Tibial nerve (tissue), 3 donors: ENCODE results near the gene TMEM109.

Source experiments
- POLR2A ChIP-seq, 2 donors: fragments of 450-650 bp; IDR thresholded peaks; one replicate each; pipeline ENCODE4 v1.6.1; 2017; ENCODE audit warnings: antibody characterized with exemption in 2 of 2, mild to moderate bottlenecking in 2 of 2, moderate library complexity in 2 of 2
- TF ChIP-seq, protein P1 (sequence below), 5 experiments: fragments of 200-600 bp in 3 of 5; fragments of 450-650 bp in 2 of 5; sonication (generic) in 3 of 5; IDR thresholded peaks; one replicate each; pipeline ENCODE4 v1.5.1; 2016 to 2019; ENCODE audit warnings: antibody characterized with exemption in 5 of 5, mild to moderate bottlenecking in 3 of 5, moderate library complexity in 2 of 5

DNA sequence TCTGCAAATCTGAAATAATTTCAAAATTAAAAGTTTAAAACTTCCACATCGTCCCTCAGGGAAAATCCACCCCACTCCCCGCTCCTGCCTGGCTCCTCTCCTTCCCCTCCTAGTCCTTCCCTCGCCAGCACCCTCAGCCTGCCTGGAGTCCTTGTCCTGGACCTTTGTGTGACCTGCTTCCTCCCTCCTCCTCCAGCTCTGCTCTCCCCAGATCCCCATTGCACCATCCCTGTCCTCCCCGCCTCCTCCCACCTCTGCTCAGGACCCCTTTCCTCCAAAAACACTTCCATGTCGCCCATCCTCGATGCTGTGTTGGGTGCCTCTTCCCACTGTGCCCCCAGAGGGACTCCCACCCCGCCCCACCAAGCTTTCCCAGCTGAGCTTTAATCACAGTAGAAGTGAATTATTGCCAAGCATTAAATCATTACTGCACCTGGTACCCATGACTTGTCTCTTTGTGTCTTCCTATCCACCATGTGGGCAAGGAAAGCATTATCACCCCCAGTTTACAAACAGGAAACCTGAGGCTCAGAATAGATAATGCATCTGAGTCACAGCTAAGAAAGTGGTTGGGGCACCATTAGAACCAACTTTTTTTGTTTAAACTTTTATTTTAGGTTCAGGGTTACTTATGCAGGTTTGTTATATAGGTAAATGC, 49.0 kb upstream of the TMEM109 start:
- TF ChIP-seq, protein P1, sequence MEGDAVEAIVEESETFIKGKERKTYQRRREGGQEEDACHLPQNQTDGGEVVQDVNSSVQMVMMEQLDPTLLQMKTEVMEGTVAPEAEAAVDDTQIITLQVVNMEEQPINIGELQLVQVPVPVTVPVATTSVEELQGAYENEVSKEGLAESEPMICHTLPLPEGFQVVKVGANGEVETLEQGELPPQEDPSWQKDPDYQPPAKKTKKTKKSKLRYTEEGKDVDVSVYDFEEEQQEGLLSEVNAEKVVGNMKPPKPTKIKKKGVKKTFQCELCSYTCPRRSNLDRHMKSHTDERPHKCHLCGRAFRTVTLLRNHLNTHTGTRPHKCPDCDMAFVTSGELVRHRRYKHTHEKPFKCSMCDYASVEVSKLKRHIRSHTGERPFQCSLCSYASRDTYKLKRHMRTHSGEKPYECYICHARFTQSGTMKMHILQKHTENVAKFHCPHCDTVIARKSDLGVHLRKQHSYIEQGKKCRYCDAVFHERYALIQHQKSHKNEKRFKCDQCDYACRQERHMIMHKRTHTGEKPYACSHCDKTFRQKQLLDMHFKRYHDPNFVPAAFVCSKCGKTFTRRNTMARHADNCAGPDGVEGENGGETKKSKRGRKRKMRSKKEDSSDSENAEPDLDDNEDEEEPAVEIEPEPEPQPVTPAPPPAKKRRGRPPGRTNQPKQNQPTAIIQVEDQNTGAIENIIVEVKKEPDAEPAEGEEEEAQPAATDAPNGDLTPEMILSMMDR (IDR thresholded peaks at IDR 0.05): no peak
- no peak for TF ChIP-seq POLR2A (IDR thresholded peaks at IDR 0.05)
